ENCODE measurements around the gene ABCA5. TPM values are rescaled to one million over a fixed set of nuclear protein-coding genes. Genes with fewer than 3 reads are reported as not detected.

Gene ABCA5
- total and polyA plus RNA-seq, 9 of the 15 experiments (the other 6 are each of a cell fraction or from before 2014, with no cell fraction given), result 0.74 to 2.3 (median 1.4) TPM

DNA sequence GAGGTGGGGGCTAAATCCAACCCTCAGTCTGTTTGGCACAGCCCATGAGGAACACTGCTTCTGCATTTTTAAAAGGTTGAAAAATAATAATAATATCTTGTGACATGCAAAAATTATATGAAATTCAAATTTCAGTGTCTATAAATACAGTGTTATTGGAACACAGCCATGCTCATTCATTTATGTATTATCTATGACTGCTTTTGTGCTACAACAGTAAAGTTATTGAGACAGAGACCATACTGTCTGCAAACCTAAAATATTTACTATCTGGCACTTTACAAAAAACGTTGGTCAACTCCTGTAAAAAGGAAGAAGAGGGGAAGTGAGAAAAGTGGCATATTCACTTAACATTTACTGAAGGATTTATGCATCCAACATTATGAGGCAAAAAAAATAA lies 3.1 kb downstream of the ABCA5 start:
- in situ Hi-C loops (cut with MboI) (no loop called here), intact Hi-C loops (cut with micrococcal nuclease) (no loop called here)
- FAIRE-seq (no peak), ATAC-seq (no peak), DNase-seq (ENCODE audit: extremely low read depth in 1 of 4, low spot score in 3 of 4) (no peak)
- Histone ChIP-seq H3K4me1 (replicated peaks in 1 of 2; ENCODE audit: control insufficient read depth in 2 of 2, insufficient read depth in 2 of 2, low read length in 2 of 2) (peaks cover 0 to 13% of the 10 kb centered on the region in 2 experiments; a peak in 4 of 5 replicates), H3K27me3 (ENCODE audit: control insufficient read depth in 2 of 2, insufficient read depth in 2 of 2, low read length in 2 of 2) (no peaks in the 10 kb centered on the region; a peak in 1 of 5 replicates), H3K36me3 (ENCODE audit: control insufficient read depth, insufficient read depth, low read length) (no peaks in the 10 kb centered on the region), H3K9me3 (replicated peaks; ENCODE audit: control insufficient read depth, insufficient read depth, low read depth, low read length) (no peaks in the 10 kb centered on the region; the same call in 1 of the 2 replicates), H2AFZ (ENCODE audit: low read depth, low read length) (no peak overlapping the region), H4K20me1 (replicated peaks; ENCODE audit: control insufficient read depth, insufficient read depth, low read length) (no peaks in the 10 kb centered on the region; the same call in 1 of the 2 replicates), H3K4me2 (ENCODE audit: insufficient read depth, low read length) (no peak overlapping the region), H3K79me2 (ENCODE audit: control insufficient read depth, insufficient read depth, low read length) (no peaks in the 10 kb centered on the region), H3K9ac (ENCODE audit: insufficient read depth in 1 of 2, low read depth in 2 of 2, low read length in 2 of 2) (no peak overlapping the region), H3K9me1 (ENCODE audit: control insufficient read depth, insufficient read depth, low read length) (no peaks in the 10 kb centered on the region), H3K27ac (ENCODE audit: extremely low read depth, low read depth, low read length) (no peak overlapping the region), H3K4me3 (no peak overlapping the region)
- POLR2A ChIA-PET, result no interaction called here
- no TSS peak for BruUV-seq (replicated peaks)
- CTCF ChIA-PET (ENCODE audit: low intra/inter-chr PET ratio), result no interaction called here
- 0% methylated on average over 1 of the region's 1 CpG for WGBS (ENCODE audit: insufficient coverage, low coverage, missing lambda C conversion rate)
- TF ChIP-seq, protein P1, sequence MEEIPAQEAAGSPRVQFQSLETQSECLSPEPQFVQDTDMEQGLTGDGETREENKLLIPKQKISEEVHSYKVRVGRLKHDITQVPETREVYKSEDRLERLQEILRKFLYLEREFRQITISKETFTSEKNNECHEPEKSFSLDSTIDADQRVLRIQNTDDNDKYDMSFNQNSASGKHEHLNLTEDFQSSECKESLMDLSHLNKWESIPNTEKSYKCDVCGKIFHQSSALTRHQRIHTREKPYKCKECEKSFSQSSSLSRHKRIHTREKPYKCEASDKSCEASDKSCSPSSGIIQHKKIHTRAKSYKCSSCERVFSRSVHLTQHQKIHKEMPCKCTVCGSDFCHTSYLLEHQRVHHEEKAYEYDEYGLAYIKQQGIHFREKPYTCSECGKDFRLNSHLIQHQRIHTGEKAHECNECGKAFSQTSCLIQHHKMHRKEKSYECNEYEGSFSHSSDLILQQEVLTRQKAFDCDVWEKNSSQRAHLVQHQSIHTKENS (CRISPR knock-in tag; IDR thresholded peaks at IDR 0.05), result no peak
- TF ChIP-seq NCOA6 (IDR thresholded peaks at IDR 0.05) (no peak), HDAC2 (IDR thresholded peaks at IDR 0.05) (no peak), SMC3 (conservative IDR thresholded peaks at IDR 0.05; ENCODE audit: insufficient read depth, low read depth, low read length) (no peak), FOXM1 (IDR thresholded peaks at IDR 0.05; ENCODE audit: low read depth) (no peak), FOXM1 (CRISPR knock-in tag; IDR thresholded peaks at IDR 0.05; ENCODE audit: low read depth) (no peak), BACH1 (tag; IDR thresholded peaks at IDR 0.05) (no peak), ZNF3 (CRISPR knock-in tag; IDR thresholded peaks at IDR 0.05) (no peak)
- TF ChIP-seq, protein P2, sequence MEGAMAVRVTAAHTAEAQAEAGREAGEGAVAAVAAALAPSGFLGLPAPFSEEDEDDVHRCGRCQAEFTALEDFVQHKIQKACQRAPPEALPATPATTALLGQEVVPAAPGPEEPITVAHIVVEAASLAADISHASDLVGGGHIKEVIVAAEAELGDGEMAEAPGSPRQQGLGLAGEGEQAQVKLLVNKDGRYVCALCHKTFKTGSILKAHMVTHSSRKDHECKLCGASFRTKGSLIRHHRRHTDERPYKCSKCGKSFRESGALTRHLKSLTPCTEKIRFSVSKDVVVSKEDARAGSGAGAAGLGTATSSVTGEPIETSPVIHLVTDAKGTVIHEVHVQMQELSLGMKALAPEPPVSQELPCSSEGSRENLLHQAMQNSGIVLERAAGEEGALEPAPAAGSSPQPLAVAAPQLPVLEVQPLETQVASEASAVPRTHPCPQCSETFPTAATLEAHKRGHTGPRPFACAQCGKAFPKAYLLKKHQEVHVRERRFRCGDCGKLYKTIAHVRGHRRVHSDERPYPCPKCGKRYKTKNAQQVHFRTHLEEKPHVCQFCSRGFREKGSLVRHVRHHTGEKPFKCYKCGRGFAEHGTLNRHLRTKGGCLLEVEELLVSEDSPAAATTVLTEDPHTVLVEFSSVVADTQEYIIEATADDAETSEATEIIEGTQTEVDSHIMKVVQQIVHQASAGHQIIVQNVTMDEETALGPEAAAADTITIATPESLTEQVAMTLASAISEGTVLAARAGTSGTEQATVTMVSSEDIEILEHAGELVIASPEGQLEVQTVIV (CRISPR knock-in tag; IDR thresholded peaks at IDR 0.05; ENCODE audit: borderline replicate concordance), result no peak
- TF ChIP-seq, protein P3, sequence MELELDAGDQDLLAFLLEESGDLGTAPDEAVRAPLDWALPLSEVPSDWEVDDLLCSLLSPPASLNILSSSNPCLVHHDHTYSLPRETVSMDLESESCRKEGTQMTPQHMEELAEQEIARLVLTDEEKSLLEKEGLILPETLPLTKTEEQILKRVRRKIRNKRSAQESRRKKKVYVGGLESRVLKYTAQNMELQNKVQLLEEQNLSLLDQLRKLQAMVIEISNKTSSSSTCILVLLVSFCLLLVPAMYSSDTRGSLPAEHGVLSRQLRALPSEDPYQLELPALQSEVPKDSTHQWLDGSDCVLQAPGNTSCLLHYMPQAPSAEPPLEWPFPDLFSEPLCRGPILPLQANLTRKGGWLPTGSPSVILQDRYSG (tag; conservative IDR thresholded peaks at IDR 0.05; ENCODE audit: low read depth), result no peak
- TF ChIP-seq, protein P4, sequence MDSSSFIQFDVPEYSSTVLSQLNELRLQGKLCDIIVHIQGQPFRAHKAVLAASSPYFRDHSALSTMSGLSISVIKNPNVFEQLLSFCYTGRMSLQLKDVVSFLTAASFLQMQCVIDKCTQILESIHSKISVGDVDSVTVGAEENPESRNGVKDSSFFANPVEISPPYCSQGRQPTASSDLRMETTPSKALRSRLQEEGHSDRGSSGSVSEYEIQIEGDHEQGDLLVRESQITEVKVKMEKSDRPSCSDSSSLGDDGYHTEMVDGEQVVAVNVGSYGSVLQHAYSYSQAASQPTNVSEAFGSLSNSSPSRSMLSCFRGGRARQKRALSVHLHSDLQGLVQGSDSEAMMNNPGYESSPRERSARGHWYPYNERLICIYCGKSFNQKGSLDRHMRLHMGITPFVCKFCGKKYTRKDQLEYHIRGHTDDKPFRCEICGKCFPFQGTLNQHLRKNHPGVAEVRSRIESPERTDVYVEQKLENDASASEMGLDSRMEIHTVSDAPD (CRISPR knock-in tag; IDR thresholded peaks at IDR 0.05), result no peak
- TF ChIP-seq, protein P5, sequence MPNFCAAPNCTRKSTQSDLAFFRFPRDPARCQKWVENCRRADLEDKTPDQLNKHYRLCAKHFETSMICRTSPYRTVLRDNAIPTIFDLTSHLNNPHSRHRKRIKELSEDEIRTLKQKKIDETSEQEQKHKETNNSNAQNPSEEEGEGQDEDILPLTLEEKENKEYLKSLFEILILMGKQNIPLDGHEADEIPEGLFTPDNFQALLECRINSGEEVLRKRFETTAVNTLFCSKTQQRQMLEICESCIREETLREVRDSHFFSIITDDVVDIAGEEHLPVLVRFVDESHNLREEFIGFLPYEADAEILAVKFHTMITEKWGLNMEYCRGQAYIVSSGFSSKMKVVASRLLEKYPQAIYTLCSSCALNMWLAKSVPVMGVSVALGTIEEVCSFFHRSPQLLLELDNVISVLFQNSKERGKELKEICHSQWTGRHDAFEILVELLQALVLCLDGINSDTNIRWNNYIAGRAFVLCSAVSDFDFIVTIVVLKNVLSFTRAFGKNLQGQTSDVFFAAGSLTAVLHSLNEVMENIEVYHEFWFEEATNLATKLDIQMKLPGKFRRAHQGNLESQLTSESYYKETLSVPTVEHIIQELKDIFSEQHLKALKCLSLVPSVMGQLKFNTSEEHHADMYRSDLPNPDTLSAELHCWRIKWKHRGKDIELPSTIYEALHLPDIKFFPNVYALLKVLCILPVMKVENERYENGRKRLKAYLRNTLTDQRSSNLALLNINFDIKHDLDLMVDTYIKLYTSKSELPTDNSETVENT (CRISPR knock-in tag; IDR thresholded peaks at IDR 0.05), result no peak
- TF ChIP-seq, protein P6, sequence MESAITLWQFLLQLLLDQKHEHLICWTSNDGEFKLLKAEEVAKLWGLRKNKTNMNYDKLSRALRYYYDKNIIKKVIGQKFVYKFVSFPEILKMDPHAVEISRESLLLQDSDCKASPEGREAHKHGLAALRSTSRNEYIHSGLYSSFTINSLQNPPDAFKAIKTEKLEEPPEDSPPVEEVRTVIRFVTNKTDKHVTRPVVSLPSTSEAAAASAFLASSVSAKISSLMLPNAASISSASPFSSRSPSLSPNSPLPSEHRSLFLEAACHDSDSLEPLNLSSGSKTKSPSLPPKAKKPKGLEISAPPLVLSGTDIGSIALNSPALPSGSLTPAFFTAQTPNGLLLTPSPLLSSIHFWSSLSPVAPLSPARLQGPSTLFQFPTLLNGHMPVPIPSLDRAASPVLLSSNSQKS (CRISPR knock-in tag; IDR thresholded peaks at IDR 0.05), result no peak
